PC-3 (cell line): ENCODE data around the gene AUTS2. TPM values are rescaled to one million over a fixed set of nuclear protein-coding genes. Genes with fewer than 3 reads are reported as not detected.

ENCODE experiments used
- ATAC-seq: fragments of 200-7000 bp; cut with Tn5 transposase; 2 replicates; pipeline ENCODE4 v1.9.1; 2020; ENCODE audit warnings: mild to moderate bottlenecking, moderate library complexity
- BruUV-seq: library from RNA; stranded (reverse); fragments of 400-500 nt; replicated peaks from 2 replicates; lab custom pipeline; 2021; lab: Mats Ljungman, UMichigan
- CTCF ChIA-PET: fragments of 300-600 bp; sonication (Branson Sonifier 250); formaldehyde crosslinking; loops from one replicate; lab custom pipeline; 2022; ENCODE audit warnings: antibody characterized with exemption; lab: Charles Lee
- POLR2A ChIA-PET: fragments of 300-600 bp; sonication (Branson Sonifier 250); formaldehyde crosslinking; loops from one replicate; lab custom pipeline; 2022; ENCODE audit warnings: antibody characterized with exemption; ENCODE audit not compliant: unreplicated experiment; lab: Charles Lee
- DNase-seq: peaks from one replicate; pipeline ENCODE4 v3.0.0-alpha.2; 2015
- H2AFZ ChIP-seq: fragments of 300-600 bp; sonication (generic); 2 replicates; pipeline ENCODE4 v1.6.0; 2016; ENCODE audit warnings: antibody characterized with exemption, low read length
- H3F3A ChIP-seq: fragments of 300-600 bp; sonication (generic); one replicate; pipeline ENCODE4 v1.6.0; 2017; ENCODE audit warnings: antibody characterized with exemption, low read length, control low read depth, mild to moderate bottlenecking; ENCODE audit not compliant: unreplicated experiment
- H3K27ac ChIP-seq: fragments of 300-600 bp; sonication (generic); 2 replicates; pipeline ENCODE4 v1.5.1; 2016; ENCODE audit warnings: mild to moderate bottlenecking, low read length
- H3K27me3 ChIP-seq: fragments of 300-600 bp; sonication (generic); 2 replicates; pipeline ENCODE4 v1.6.1; 2016; ENCODE audit warnings: low read length, mixed read lengths
- H3K36me3 ChIP-seq: fragments of 300-600 bp; sonication (generic); 2 replicates; pipeline ENCODE4 v1.6.1; 2016; ENCODE audit warnings: low read depth, mixed run types, low read length, mixed read lengths
- H3K4me1 ChIP-seq: fragments of 300-600 bp; sonication (generic); 2 replicates; pipeline ENCODE4 v1.5.1; 2016; ENCODE audit warnings: low read length; ENCODE audit not compliant: insufficient read depth
- H3K4me2 ChIP-seq: fragments of 300-600 bp; sonication (generic); 2 replicates; pipeline ENCODE4 v1.6.0; 2016; ENCODE audit warnings: low read length
- H3K4me3 ChIP-seq: fragments of 300-600 bp; sonication (generic); 2 replicates; pipeline ENCODE4 v1.5.1; 2016; ENCODE audit warnings: mild to moderate bottlenecking, low read length, mixed read lengths
- H3K79me2 ChIP-seq: fragments of 300-600 bp; sonication (generic); 2 replicates; pipeline ENCODE4 v1.6.1; 2017; ENCODE audit warnings: low read length, mixed read lengths
- H3K9ac ChIP-seq: fragments of 300-600 bp; sonication (generic); 2 replicates; pipeline ENCODE4 v1.6.0; 2016; ENCODE audit warnings: mild to moderate bottlenecking, low read length
- H3K9me2 ChIP-seq: fragments of 300-600 bp; sonication (generic); replicated peaks from 2 replicates; pipeline ENCODE4 v1.6.1; 2016; ENCODE audit warnings: mixed run types, low read length, mixed read lengths
- H3K9me3 ChIP-seq: fragments of 300-600 bp; sonication (generic); 2 replicates; pipeline ENCODE4 v1.6.1; 2016; ENCODE audit warnings: low read length, mixed read lengths
- H4K20me1 ChIP-seq: fragments of 300-600 bp; sonication (generic); 2 replicates; pipeline ENCODE4 v1.6.1; 2016; ENCODE audit warnings: low read length, mixed read lengths
- CTCF ChIP-seq: fragments of 300-600 bp; sonication (generic); conservative IDR thresholded peaks from 2 replicates; pipeline ENCODE4 v1.5.1; 2017; ENCODE audit warnings: antibody characterized with exemption, low read depth, mild to moderate bottlenecking, low read length
- EZH2 ChIP-seq: fragments of 300-600 bp; sonication (generic); IDR thresholded peaks from one replicate; pipeline ENCODE4 v1.6.1; 2017; ENCODE audit warnings: antibody characterized with exemption, mild to moderate bottlenecking, low read length; ENCODE audit not compliant: unreplicated experiment
- EZH2phosphoT487 ChIP-seq: fragments of 300-600 bp; sonication (generic); IDR thresholded peaks from 2 replicates; pipeline ENCODE4 v1.6.1; 2018; ENCODE audit warnings: mild to moderate bottlenecking, antibody characterized with exemption, low read length, borderline replicate concordance
- intact Hi-C: fragments of 100-400 bp; cut with micrococcal nuclease; formaldehyde crosslinking; loops from 2 replicates; pipeline ENCODE4 v1.9.0; 2023
- total RNA-seq: library from RNA; depleted of rRNA; stranded (reverse); fragments of >200 nt; gene quantifications from 2 replicates; pipeline ENCODE4 v1.2.3, GENCODE V29; 2014

AUTS2 gene
- total RNA-seq, 1 experiment from 2014 or later, result not detected

- Histone ChIP-seq H3K27ac (no peak overlapping the region), H3K9ac (no peak overlapping the region), H4K20me1 (no peaks in the 10 kb centered on the region), H2AFZ (no peak overlapping the region), H3K4me1 (no peaks in the 10 kb centered on the region), H3K4me3 (no peak overlapping the region), H3K27me3 (no peaks in the 10 kb centered on the region), H3F3A (no peaks in the 10 kb centered on the region), H3K4me2 (no peak overlapping the region), H3K79me2 (no peaks in the 10 kb centered on the region), H3K9me3 (peaks cover 13% of the 10 kb centered on the region; the same call in 1 of the 2 replicates), H3K9me2 (no peaks in the 10 kb centered on the region), H3K36me3 (no peaks in the 10 kb centered on the region)
- no TSS peak for BruUV-seq
- ATAC-seq (no peak), DNase-seq (no peak)
- ChIA-PET CTCF (no interaction called here), POLR2A (no interaction called here)
- TF ChIP-seq EZH2phosphoT487 (no peak), EZH2 (no peak), CTCF (no peak)
- intact Hi-C loops, result no loop called here
These were observed 836.5 kb downstream of the AUTS2 start for GRCh38 chr7:70434821-70435220.

GRCh38 chr7:70435634-70436033 lies 837.4 kb downstream of the AUTS2 start:
- Histone ChIP-seq H3K9me3 (peaks cover 9% of the 10 kb centered on the region; the same call in 1 of the 2 replicates), H3K9me2 (no peaks in the 10 kb centered on the region), H3K4me3 (no peak overlapping the region), H2AFZ (no peak overlapping the region), H3K27me3 (no peaks in the 10 kb centered on the region), H3K79me2 (no peaks in the 10 kb centered on the region), H3K36me3 (no peaks in the 10 kb centered on the region), H3K4me1 (no peaks in the 10 kb centered on the region), H3K4me2 (no peak overlapping the region), H3K9ac (no peak overlapping the region), H4K20me1 (no peaks in the 10 kb centered on the region), H3F3A (no peaks in the 10 kb centered on the region), H3K27ac (no peak overlapping the region)
- DNase-seq, result no peak
- POLR2A ChIA-PET, result no interaction called here
- ATAC-seq, result no peak
- CTCF ChIA-PET, result no interaction called here
- TF ChIP-seq CTCF, result no peak
- intact Hi-C loops, result no loop called here
- no TSS peak for BruUV-seq

- TF ChIP-seq CTCF (no peak), EZH2 (no peak), EZH2phosphoT487 (no peak)
- CTCF ChIA-PET, result no interaction called here
These were observed 838.6 kb downstream of the AUTS2 start for GRCh38 chr7:70436790-70437350.

More at GRCh38 chr7:70436790-70437350, 838.6 kb downstream of the AUTS2 start:
- no peaks in the 10 kb centered on the region for H3K36me3 ChIP-seq
- H4K20me1 ChIP-seq, result no peaks in the 10 kb centered on the region
- ATAC-seq, result no peak
- DNase-seq, result no peak
- no peak overlapping the region for H3K4me2 ChIP-seq
- no peak overlapping the region for H3K9ac ChIP-seq
- no peak overlapping the region for H3K4me3 ChIP-seq
- no peak overlapping the region for H2AFZ ChIP-seq
- H3K79me2 ChIP-seq, result no peaks in the 10 kb centered on the region
- peaks cover 9% of the 10 kb centered on the region; the same call in 1 of the 2 replicates for H3K9me3 ChIP-seq
- H3K9me2 ChIP-seq, result no peaks in the 10 kb centered on the region
- intact Hi-C loops, result no loop called here
- no peaks in the 10 kb centered on the region for H3K4me1 ChIP-seq
- no peaks in the 10 kb centered on the region for H3F3A ChIP-seq
- no peaks in the 10 kb centered on the region for H3K27me3 ChIP-seq
- no TSS peak for BruUV-seq
- POLR2A ChIA-PET, result no interaction called here
- H3K27ac ChIP-seq, result no peak overlapping the region
